Thyroid gland (tissue), 4 donors: ENCODE measurements around the gene RTN4RL1. TPM values are rescaled to one million over a fixed set of nuclear protein-coding genes. Genes with fewer than 3 reads are reported as not detected.
"Not testable (repeated sequence)": the region's sequence is repeated elsewhere in the genome, so short reads cannot be mapped to it uniquely, and the experiment has no call there.

Experiments used
- DNase-seq, 2 donors: peaks; one replicate each; pipeline ENCODE4 v3.0.0-alpha.2; 2019
- H3K27ac ChIP-seq, 3 donors: fragments of 200-600 bp; sonication (generic); 1 replicate in 2 of 3; 2 replicates in 1 of 3; pipeline ENCODE4 v1.5.1; 2016 to 2019; ENCODE audit warnings: mild to moderate bottlenecking in 1 of 3, moderate library complexity in 1 of 3
- H3K27me3 ChIP-seq: fragments of 200-600 bp; sonication (generic); one replicate; pipeline ENCODE4 v1.5.1; 2019
- H3K36me3 ChIP-seq, 2 donors: fragments of 200-600 bp; sonication (generic); one replicate each; pipeline ENCODE4 v1.5.1; 2016 to 2019
- H3K4me1 ChIP-seq, 2 donors: fragments of 200-600 bp; sonication (generic); one replicate each; pipeline ENCODE4 v1.5.1; 2017 to 2019
- H3K4me3 ChIP-seq, 3 donors: fragments of 200-600 bp; sonication (generic); replicated peaks in 1 of 3; 1 replicate in 2 of 3; 2 replicates in 1 of 3; pipeline ENCODE4 v1.5.1; 2016; ENCODE audit warnings: mild to moderate bottlenecking in 1 of 3
- H3K9me3 ChIP-seq: fragments of 200-600 bp; sonication (generic); one replicate; pipeline ENCODE4 v1.5.1; 2017
- POLR2A ChIP-seq, 2 donors: fragments of 450-650 bp; IDR thresholded peaks; one replicate each; pipeline ENCODE4 v1.6.1; 2017; ENCODE audit warnings: antibody characterized with exemption in 2 of 2, mild to moderate bottlenecking in 2 of 2, moderate library complexity in 1 of 2
- WGBS, 2 donors: methylation state at CpG; one replicate each; pipeline ENCODE4 v1.1.5; 2017; 5-methylcytosine and 5-hydroxymethylcytosine counted together
- intact Hi-C: fragments of 100-400 bp; cut with DNase I; formaldehyde crosslinking; loops from one replicate; pipeline ENCODE4 v1.15.1; 2023
- total RNA-seq, 4 donors: library from RNA; depleted of rRNA; stranded (reverse); fragments of >200 nt; gene quantifications; one replicate each; pipeline ENCODE4 v1.2.3, GENCODE V29; 2016
- TF ChIP-seq, protein P1 (sequence below), 6 experiments: fragments of 200-600 bp in 3 of 6; fragments of 450-650 bp in 3 of 6; sonication (generic) in 3 of 6; IDR thresholded peaks; one replicate each; pipeline ENCODE4 v1.5.1; 2016 to 2019; ENCODE audit warnings: antibody characterized with exemption in 6 of 6, mild to moderate bottlenecking in 2 of 6, inconsistent platforms in 1 of 6, moderate library complexity in 1 of 6

The RTN4RL1 gene
- total RNA-seq, 4 donors from 2014 or later: 1.6 to 4.9 (median 2.5) TPM

DNA sequence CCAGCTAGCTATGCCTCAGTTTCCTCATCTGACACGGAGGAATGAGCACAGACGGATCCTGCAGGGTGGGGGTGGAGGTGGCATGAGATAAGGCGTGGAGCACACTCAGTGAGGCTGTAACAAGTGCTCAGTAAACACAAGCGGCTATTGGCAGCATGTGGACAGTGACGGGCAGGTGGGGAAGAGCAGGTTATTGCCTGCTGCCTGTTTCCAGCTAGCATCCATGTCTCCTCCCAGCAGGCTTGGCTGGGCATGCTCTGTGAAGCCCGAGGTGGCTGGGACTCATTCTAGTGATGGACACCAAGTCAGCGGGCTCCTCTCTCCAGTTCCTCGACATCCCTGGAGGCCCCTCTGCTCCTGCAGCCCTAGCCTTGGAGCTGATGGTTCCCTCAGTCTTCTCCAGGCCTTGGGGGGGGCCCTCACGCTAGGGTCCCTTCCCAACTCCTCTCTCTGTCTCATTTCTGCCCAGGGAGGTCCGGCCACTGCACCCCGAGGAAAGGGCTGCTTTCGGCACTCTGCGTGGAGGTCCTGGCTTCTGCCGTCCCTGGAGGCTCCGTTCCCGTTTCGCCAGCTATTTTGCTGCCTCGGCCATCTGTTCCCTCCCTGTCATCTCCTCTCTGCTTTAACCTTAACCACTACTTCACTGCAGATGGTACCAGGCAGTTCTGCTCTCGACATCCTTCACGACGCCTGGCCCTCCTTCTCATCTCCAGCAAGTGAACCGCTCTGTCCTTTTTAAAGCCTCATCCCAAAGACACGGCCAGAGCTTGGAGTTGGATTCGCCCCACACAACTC lies 6.2 kb downstream of the RTN4RL1 start:
- Histone ChIP-seq H3K27ac (no peak overlapping the region), H3K27me3 (peaks cover under 1% of the 10 kb centered on the region), H3K4me1 (peaks cover 0 to 8% of the 10 kb centered on the region in 2 donors), H3K9me3 (no peaks in the 10 kb centered on the region), H3K4me3 (no peak overlapping the region), H3K36me3 (no peaks in the 10 kb centered on the region)
- TF ChIP-seq, protein P1, sequence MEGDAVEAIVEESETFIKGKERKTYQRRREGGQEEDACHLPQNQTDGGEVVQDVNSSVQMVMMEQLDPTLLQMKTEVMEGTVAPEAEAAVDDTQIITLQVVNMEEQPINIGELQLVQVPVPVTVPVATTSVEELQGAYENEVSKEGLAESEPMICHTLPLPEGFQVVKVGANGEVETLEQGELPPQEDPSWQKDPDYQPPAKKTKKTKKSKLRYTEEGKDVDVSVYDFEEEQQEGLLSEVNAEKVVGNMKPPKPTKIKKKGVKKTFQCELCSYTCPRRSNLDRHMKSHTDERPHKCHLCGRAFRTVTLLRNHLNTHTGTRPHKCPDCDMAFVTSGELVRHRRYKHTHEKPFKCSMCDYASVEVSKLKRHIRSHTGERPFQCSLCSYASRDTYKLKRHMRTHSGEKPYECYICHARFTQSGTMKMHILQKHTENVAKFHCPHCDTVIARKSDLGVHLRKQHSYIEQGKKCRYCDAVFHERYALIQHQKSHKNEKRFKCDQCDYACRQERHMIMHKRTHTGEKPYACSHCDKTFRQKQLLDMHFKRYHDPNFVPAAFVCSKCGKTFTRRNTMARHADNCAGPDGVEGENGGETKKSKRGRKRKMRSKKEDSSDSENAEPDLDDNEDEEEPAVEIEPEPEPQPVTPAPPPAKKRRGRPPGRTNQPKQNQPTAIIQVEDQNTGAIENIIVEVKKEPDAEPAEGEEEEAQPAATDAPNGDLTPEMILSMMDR (IDR thresholded peaks at IDR 0.05): no peak
- TF ChIP-seq POLR2A (IDR thresholded peaks at IDR 0.05): no peak
- no peak for DNase-seq
- intact Hi-C loops: no loop called here
- WGBS, 2 donors: 74 to 82% methylated on average over 22 to 24 of the region's 24 CpGs

GRCh38 chr17:2017274-2017941 lies 7.7 kb downstream of the RTN4RL1 start:
- intact Hi-C loops: no loop called here
- no peaks in the 10 kb centered on the region for H3K9me3 ChIP-seq
- H3K4me1 ChIP-seq: peaks cover 0 to 11% of the 10 kb centered on the region in 2 donors
- no peak for DNase-seq
- no peaks in the 10 kb centered on the region for H3K36me3 ChIP-seq
- no peak for TF ChIP-seq POLR2A (IDR thresholded peaks at IDR 0.05)
- TF ChIP-seq, protein P1 (IDR thresholded peaks at IDR 0.05): no peak
- no peaks in the 10 kb centered on the region for H3K27me3 ChIP-seq
- H3K4me3 ChIP-seq: no peak overlapping the region
- H3K27ac ChIP-seq: no peak overlapping the region
- WGBS, 2 donors: 56 to 77% methylated on average over 6 to 12 of the region's 19 CpGs

DNA sequence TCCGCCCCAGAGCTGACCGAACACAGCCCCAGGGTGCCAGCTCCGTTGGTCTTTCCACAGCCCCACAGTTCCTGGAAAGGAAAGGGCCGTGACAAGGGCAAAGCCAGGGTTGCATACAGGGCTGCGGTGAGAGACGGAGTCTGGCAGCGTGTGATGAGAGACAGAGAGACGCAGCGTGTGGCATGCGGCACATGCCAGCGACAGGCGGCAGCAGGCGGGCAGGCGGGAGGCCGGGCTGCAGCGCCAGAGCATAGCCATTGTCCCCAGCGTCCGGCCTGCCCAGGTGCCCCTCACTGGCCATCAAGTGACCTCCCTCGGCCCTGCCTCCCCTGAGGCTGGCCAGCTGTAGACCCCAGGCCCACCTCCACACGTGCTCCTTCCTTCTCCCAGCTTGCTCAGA lies 8.6 kb downstream of the RTN4RL1 start:
- H3K27ac ChIP-seq: no peak overlapping the region
- peaks cover 3 to 20% of the 10 kb centered on the region in 2 donors for H3K4me1 ChIP-seq
- 91 to 93% methylated on average over 18 to 20 of the region's 20 CpGs for WGBS, 2 donors
- H3K36me3 ChIP-seq: no peaks in the 10 kb centered on the region
- H3K9me3 ChIP-seq: no peaks in the 10 kb centered on the region
- no peaks in the 10 kb centered on the region for H3K27me3 ChIP-seq
- no peak overlapping the region for H3K4me3 ChIP-seq
- DNase-seq: no peak
- TF ChIP-seq, protein P1 (IDR thresholded peaks at IDR 0.05): no peak
- TF ChIP-seq POLR2A (IDR thresholded peaks at IDR 0.05): no peak
- intact Hi-C loops: no loop called here

GRCh38 chr17:2015314-2015713 lies 9.8 kb downstream of the RTN4RL1 start:
- Histone ChIP-seq H3K4me3 (no peak overlapping the region), H3K27me3 (no peaks in the 10 kb centered on the region), H3K27ac (no peak overlapping the region), H3K4me1 (peaks cover 8 to 26% of the 10 kb centered on the region in 2 donors), H3K36me3 (no peaks in the 10 kb centered on the region), H3K9me3 (no peaks in the 10 kb centered on the region)
- no peak for TF ChIP-seq POLR2A (IDR thresholded peaks at IDR 0.05)
- TF ChIP-seq, protein P1 (IDR thresholded peaks at IDR 0.05): no peak
- WGBS, 2 donors: 90 to 91% methylated on average over 14 of the region's 14 CpGs
- intact Hi-C loops: no loop called here
- DNase-seq: no peak

GRCh38 chr17:2013994-2014317 lies 11.2 kb downstream of the RTN4RL1 start:
- no peak for DNase-seq
- H3K4me1 ChIP-seq: peaks cover 8 to 26% of the 10 kb centered on the region in 2 donors
- H3K27ac ChIP-seq: no peak overlapping the region
- H3K27me3 ChIP-seq: no peaks in the 10 kb centered on the region
- no peaks in the 10 kb centered on the region for H3K9me3 ChIP-seq
- no peaks in the 10 kb centered on the region for H3K36me3 ChIP-seq
- WGBS, 2 donors: 88 to 90% methylated on average over 1 of the region's 1 CpG
- no peak for TF ChIP-seq POLR2A (IDR thresholded peaks at IDR 0.05)
- TF ChIP-seq, protein P1 (IDR thresholded peaks at IDR 0.05): no peak
- intact Hi-C loops: no loop called here
- no peak overlapping the region for H3K4me3 ChIP-seq

- 90 to 94% methylated on average over 5 to 6 of the region's 6 CpGs for WGBS, 2 donors
- H3K9me3 ChIP-seq, H3K27me3 ChIP-seq, H3K27ac ChIP-seq, H3K4me3 ChIP-seq, DNase-seq, H3K36me3 ChIP-seq, intact Hi-C loops: not testable (repeated sequence)
- H3K4me1 ChIP-seq: peaks cover 8 to 26% of the 10 kb centered on the region in 2 donors
Observed at GRCh38 chr17:2013220-2013993, 11.7 kb downstream of the RTN4RL1 start.
